HG03432 (cell line): ENCODE data around the gene ST6GALNAC3.
"Not testable (repeated sequence)": the region's sequence is repeated elsewhere in the genome, so short reads cannot be mapped to it uniquely, and the experiment has no call there.

Source experiments
- ATAC-seq: cut with Tn5 transposase; IDR thresholded peaks from one replicate; pipeline ENCODE4 v1.9.1; 2021; ENCODE audit warnings: mild to moderate bottlenecking, moderate library complexity; ENCODE audit not compliant: unreplicated experiment

Gene ST6GALNAC3

DNA sequence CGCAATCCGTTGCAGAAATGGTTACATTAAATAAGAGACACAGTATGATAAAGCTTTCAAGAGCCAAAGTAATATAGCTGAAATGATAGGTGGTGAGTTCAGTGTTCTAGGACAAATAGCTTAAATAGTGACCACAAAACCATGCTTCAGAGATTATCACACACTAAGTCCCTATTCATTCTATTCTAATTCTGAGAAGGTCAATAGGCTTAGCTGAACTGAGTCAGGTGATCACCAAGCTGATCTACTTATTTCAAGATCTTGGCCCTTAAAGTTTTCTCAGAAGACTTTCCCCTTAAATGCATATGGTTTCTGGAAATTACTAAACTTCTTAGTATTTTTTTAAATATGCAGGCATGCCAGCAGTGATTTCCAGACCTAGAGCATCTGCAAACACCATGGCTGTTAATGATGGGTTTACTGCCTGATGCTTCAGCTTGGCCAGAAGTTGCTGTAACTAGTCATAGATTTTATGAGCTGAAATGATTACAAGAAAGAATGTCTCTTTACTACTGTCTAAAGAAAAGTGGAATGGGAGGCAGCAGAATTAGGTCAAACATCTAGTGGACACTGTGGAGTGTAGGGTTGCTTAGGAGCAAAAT is 242.9 kb downstream of the ST6GALNAC3 start:
- no peak for ATAC-seq

DNA sequence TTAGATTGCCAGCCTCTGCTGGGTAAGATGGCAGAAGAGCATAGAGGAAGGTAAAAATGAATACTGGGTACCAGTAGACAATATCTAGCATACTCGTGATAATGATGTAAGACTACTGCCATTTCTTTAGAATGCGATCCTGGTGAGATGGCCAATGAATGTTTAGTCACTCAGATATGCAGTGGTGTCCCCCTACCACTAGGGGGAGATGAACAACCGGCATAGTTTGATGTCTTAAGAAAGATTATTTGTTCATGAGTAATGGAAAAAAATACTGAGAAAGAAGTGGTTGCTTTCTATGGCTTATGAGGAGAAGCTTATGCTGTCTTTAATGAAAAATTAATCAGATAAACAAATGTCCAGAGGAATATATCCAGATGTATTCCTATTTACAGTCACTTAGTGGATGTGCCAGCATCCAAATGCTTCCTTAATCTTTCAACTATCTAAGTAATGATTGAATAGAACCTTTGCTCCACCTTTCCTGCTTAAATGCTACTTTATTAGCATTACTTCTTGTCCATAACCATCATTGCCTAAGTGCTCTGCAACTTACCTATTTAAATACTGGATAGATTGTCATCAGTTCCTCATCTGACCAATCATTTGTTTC is 256.6 kb downstream of the ST6GALNAC3 start:
- ATAC-seq: peak; percentile 94

DNA sequence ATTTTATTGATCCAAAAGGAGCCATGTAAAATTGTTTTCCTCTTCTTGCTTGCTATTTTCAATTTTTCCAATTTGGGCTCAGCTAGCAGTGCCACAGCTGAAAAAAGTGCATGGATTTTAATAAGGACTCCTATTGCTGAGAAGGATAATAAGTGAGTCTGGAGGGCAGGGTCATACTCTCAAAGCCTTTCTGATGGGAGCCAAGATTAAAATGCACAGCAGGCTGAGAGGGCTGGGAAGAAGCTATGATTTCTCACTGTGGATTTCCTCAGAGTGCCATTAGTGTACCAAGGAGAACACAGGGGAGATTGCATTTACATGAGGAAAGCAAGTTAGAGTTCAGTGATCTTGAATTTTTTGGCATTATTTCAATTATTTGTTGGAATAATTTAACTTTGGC is 261.3 kb downstream of the ST6GALNAC3 start:
- no peak for ATAC-seq

DNA sequence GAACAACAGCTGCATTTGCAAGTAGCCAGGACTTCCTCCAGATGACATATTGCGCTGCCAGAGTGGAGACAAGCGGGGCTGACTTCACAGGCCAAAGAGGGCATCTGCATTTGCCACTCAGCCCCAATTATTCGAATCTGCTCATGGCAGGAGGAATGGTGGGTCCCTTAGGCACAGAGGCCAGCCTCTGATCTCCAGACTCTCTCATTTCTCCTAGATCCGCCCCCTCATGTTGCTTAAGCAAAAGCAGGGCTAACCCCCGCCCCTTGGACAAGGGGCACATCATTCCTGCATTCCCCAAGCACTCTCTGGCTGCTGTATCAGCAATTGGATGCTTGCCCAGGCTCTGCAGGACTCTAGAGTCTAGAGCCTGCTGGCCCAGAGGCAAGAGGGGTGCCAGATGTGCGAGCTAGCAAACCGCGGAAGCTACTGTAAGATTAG is 262.4 kb downstream of the ST6GALNAC3 start:
- ATAC-seq: no peak

DNA sequence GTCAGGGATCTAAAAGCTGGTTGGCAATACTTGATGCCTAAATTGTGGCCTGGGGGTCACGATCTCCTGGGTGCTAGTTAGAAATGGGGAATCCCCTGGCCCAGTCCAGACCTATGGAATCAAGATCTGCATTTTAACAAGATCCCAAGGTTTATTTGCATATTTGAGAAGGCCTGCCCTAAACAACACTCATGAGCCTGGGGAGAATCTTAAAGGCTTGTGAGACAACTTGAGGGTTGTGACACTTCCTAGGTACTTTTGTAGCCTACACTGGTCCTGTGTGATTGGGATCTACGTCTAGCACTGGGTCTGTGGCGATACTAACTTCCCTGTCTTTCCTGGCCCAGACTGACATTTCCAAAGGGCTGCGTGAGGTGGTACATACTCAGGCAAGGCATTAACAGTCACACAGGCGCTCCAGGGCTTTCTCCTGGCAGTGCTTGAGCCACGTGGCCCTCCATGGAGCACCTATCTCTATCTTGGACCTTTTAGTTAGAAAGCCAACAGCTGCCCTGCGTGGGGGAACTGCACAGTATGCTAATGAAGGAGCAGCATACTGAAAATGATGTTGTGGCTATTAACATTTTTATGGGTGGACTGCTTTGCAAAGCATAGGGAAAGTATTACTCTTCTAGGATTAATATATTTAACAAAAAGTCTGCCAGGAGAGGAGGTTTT is 263.1 kb downstream of the ST6GALNAC3 start:
- ATAC-seq: no peak

DNA sequence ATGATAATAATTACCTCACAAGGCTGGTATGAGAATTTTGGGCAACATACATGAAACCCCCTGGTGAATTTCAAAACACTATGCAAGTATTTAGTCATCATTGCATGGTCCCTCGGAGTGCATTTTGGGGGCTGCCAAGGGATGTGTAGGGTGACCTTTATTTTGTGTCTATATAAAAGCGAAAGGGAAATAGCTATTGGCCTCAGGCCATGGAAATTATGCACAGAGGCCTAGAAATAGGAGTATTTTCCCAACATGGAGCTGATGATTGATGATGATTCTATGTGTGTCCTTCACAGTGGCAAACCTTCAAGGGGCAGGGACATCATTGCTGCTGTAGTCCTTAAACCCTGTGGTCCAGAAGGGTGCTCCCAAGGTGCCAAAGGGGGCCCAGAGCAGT is 265.5 kb downstream of the ST6GALNAC3 start:
- ATAC-seq: no peak

DNA sequence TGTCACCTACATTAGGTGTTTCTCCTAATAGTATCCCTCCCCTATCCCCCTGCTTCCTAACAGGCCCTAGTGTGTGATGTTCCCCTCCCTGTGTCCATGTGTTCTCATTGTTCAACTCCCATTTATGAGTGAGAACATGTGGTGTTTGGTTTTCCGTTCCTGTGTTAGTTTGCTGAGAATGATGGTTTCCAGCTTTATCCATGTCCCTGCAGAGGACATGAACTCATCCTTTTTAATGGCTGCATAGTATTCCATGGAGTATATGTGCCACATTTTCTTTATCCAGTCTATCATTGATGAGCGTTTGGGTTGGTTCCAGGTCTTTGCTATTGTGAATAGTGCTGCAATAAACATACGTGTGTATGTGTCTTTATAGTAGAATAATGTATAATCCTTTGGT is 267.3 kb downstream of the ST6GALNAC3 start:
- not testable (repeated sequence) for ATAC-seq

DNA sequence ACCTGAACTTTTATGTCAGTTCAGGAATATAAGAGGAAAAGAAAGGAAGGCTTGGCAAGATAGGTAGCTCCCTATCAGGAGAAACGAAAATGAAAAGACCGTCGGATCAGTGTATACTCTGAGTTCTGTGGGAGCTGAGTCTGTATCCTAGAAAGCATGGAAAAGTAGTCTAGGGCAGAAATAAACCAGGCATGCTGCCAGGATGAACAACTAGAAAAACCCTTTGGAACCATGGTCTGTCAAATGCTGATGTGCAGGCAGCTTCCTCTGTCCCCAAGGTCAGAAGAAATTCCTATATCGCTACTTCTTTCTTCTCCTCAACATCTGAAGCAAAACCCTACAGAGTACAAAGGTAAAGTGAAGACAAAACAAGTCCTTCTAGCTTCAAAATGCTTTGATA is 268.8 kb downstream of the ST6GALNAC3 start:
- ATAC-seq: no peak

DNA sequence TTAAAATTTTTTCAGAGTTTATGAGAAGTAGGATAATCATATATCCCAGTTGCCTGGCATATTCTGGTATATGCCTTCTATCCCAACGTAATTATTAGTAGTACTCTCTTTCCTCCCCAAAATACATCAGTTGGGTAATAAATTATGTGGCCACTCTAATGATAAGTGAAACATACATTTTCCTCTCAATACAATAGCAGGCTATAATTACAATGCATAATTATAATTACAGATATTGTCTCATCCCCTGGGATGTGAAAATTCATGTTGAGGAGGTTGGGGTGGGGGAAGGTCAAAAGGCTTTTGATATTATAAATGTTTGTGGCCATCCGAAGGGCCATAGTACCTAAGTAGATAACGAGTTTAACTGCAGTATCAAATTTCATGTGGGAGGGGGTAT is 277.1 kb downstream of the ST6GALNAC3 start:
- ATAC-seq: no peak

DNA sequence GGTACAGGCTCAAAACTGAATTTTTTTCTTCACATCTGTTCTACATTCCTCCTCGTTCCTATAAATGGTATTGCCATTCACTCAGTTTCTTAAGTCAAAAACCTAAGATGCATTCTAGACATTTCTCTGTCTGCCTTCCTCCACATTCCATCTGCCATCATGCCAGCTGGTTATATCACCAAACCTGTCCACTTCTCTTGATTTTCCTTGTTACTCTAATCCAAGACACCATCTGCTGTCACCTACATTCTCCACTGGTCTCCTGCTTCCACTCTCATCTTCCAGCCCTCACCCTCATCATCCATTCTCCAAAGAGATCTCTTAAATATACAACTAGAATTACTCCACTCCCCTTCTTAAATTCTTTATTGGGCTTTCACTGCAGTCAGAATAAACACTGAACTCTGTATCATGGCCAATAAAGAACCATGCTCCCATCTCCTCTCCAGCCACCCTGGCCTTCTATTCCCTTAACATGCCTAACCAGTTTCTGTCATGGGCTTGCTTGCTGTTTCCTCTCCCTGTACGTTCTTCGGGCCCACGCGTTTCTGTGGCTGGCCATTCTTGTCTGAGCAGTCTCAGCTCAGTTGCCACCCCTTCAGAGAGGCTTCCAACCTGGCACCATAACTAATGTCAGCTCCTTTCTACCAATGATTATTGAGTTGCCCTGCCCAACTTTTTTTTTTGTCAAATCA is 278.3 kb downstream of the ST6GALNAC3 start:
- no peak for ATAC-seq

DNA sequence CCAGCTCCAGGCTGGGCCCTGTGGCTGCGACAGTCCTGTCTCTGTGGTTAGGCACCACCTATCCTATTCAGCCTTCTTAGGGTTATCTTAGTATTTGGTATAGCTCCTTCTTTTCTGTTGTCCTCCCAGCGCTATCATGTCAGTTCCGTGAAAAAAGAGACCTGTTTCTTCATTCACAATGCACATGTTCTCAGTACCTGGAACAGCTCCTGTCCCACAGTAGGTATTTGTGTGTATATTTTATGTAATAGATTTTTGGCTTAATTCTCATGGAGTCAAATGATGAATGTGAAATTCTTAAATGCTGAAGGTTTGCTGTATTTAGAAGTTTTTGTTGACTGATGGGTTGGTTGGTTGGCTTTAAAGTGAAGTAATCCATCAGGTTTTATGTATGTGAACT is 279.7 kb downstream of the ST6GALNAC3 start:
- no peak for ATAC-seq

DNA sequence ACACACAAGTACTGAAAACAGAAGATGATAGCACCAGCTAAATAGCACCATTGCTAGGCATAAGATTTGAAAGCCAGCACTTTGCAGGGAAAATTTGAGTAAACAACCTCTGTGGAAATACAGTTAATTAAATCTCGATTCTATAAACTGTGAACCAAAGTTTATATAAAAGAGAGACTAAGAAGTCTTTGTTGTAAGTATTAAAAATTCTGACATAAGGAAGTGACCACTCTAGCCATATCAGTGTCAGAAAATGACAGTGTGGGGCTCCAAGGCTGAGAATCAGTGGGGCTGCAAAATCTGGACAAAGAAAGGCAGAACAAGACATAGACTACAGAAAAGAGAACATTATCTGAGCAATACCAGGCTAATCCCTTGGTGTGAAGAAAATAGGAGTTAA is 292.2 kb downstream of the ST6GALNAC3 start:
- ATAC-seq: no peak

DNA sequence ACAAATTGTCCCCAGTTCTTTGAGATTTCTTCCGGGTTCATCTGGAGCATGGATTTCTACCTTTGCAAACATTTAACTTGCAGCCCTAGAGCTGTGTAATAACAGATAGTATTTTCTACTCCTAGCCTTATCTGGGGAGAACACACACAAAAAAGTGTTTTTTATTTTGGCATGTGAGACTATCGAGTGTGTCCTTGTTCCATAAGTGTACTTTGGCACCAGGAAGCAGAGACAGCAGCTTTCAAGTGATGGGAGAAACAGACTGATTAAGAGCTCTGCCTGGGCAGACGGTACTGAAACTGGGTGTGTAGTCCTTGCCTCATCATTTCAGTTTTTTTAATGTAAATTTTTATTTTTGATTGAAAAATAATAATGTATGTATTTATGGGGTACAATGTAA is 297.4 kb downstream of the ST6GALNAC3 start:
- ATAC-seq: no peak

DNA sequence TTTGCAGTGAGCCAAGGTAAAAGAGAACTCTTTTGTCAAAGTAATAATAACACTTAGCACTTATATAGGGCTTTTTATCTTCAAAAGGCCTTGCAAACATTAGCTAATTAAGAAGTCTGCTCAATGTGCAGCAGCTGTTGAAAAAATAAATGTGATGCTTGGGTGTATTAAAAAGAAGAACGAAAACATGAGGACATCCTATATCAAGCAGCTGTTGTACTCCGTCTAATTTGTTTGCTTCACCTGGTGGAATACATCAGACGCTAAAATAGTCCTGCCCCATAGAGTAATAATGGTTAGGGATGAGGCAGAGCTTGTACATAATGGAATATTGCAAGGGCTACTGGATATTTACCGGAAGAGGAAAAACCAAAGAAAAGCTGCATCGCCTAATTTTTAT is 299.5 kb downstream of the ST6GALNAC3 start:
- no peak for ATAC-seq

DNA sequence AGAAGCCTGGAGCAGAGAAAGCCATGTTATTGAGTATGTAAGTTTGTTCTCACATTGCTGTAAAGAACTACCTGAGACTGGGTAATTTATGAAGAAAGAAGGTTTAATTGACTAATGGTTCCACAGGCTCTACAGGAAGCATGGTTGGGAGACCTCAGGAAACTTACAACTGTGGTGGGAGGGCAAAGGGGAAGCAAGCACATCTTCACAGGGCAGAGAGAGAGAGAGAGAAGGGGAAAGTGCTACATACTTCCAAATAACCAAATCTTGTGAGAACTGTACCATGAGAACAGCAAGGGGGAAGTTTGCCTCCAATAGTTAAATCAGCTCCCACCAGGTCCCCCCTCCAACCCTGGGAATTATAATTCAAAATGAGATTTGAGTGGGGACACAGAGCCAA is 302.7 kb downstream of the ST6GALNAC3 start:
- no peak for ATAC-seq

DNA sequence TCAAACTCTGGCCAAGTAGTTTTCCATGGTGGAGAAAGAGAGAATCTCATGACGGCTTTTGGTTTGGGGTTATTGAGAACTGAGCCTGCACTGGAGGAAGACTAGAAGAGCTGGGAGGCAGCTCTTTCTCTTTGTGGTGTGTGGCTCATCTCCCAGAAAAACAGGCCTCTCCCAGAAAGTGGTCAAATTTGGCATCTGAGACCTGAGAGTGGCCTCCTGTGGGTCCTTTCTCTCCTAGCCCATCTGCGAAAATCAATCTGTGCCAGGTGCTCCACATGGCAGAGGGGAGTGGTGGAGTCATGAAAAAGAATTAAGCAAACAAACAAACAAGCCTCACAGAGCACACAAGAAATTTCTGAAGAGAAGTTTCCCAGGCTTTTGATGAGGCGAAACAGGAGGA is 305.0 kb downstream of the ST6GALNAC3 start:
- ATAC-seq: no peak

DNA sequence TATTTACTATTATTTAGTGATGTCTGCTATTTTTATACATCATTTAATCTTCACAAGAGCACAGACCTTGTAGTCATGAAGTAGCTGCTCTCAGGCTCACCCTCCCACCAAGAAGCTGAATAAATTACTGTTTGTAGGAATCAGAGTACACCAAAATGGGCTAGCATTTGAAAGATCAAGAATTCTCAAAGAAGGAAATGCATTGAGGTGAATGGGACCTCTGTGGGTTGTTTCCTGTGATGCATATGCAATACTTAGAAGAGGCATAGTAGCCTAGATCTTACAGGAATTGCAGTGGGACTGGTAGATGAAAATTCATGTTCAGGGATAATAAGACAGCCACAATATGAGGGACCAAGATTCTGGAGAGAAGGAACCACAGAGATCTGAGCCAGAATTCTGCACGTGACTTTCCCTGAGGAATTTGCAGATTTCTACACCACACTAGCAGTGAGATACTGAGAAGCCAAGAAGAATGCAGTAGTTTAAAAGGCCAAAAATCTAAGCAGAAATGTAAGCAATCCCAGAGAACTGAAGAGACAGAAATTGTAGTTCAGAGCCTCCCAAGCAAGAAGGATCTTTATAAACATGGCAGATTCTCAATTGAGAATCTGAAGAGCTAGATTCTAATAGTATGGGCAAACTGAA is 307.0 kb downstream of the ST6GALNAC3 start:
- no peak for ATAC-seq

DNA sequence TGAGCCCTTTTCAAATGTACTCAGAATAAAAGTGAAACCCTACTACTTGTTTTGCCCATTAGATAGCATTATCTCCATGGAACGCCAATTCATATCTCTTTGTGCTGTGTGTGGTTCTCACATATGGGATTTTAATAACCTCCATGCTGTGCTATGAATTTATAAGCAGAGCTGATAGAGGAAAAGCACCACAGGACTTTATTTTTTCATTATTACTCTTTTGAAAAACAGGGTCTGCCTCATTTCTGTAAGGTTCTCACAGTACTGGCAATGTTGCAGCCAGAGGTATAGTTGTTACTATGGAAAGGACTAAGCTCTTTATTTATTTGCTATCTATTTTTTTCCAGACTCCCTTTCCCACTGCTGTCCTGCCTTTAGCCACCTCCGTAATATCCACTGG is 313.7 kb downstream of the ST6GALNAC3 start:
- ATAC-seq: no peak

DNA sequence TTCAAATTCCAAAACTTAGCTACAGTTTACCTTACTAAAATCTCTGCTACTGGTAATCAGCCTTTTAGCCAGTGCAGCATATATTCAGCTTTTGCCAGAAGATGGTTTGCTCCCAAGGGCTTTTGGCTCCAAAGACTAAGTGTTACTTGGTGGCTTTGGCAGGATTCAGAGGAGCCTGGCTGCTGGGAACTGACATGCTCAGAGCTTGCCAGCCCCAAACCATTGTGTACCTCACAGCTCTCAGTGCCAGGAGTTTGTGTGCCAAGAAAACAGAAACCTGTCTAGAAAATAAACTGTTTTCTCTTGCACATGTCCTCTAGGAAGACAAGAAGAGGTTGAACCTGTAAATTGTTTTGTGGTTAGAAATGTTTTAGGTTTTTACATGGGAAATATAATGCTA is 315.9 kb downstream of the ST6GALNAC3 start:
- ATAC-seq: no peak

DNA sequence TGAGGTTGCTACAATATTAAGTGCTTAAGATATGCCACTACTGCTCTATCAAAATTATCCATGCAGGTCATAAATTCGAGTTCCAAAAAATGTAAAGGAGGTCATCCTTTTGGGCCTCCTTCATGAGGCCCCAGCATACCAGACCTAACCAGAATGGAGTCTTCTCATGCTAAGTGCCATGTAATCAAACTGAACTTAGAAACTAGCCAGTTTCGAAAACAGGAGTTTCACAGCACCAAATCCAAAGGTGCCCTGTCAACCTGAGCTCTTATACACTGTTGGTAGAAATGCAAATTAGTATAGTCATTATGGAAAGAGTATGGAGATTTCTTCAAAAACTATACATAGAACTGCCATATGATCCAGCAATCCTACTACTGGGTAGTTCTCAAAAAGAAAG is 320.5 kb downstream of the ST6GALNAC3 start:
- no peak for ATAC-seq

DNA sequence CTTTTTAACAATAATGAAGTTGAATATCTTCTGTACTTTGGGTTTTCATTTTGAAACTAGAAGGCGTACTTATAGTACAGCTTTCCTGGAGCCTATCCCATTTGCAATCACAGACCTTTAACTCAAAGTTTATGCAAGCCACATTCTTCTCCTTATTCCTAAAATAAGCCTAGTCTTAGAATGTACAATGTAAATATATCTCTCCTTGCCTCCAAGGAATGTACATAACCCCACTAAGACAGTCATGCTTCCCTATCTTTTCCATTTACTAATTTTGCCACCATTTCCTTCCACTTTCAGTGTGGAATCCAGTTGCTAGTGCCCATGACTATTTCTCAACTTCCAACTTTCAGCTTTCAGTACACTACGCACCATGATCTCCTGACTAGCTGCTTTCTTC is 327.6 kb downstream of the ST6GALNAC3 start:
- no peak for ATAC-seq
